Measurements from ENCODE around the gene PLXNA4.

Gene PLXNA4

DNA sequence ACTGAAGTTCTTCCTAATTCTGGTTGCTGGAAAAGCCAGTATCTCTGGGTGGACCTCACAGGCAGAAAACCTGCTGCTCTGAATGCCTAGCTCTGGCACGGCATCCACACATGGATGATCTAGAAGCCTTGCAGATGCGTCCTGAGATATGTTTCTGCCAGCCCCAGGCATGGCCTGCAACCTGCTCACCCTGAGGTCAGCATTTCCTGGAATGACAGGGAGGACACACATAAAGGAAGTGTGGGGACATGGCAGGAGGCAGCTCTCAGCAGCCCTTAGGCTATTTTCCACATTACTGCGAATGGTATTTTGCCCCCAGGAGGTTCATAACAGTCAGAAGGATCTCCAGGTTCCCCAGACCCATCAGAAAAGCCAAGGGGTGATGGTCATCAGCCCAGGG is 23.2 kb downstream of the PLXNA4 start:
- no peak overlapping the region for H3K4me3 ChIP-seq (ENCODE audit: low read depth, low read length)
- TF ChIP-seq, protein P1, sequence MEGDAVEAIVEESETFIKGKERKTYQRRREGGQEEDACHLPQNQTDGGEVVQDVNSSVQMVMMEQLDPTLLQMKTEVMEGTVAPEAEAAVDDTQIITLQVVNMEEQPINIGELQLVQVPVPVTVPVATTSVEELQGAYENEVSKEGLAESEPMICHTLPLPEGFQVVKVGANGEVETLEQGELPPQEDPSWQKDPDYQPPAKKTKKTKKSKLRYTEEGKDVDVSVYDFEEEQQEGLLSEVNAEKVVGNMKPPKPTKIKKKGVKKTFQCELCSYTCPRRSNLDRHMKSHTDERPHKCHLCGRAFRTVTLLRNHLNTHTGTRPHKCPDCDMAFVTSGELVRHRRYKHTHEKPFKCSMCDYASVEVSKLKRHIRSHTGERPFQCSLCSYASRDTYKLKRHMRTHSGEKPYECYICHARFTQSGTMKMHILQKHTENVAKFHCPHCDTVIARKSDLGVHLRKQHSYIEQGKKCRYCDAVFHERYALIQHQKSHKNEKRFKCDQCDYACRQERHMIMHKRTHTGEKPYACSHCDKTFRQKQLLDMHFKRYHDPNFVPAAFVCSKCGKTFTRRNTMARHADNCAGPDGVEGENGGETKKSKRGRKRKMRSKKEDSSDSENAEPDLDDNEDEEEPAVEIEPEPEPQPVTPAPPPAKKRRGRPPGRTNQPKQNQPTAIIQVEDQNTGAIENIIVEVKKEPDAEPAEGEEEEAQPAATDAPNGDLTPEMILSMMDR (IDR thresholded peaks at IDR 0.05; ENCODE audit: low read depth, low read length), result no peak

DNA sequence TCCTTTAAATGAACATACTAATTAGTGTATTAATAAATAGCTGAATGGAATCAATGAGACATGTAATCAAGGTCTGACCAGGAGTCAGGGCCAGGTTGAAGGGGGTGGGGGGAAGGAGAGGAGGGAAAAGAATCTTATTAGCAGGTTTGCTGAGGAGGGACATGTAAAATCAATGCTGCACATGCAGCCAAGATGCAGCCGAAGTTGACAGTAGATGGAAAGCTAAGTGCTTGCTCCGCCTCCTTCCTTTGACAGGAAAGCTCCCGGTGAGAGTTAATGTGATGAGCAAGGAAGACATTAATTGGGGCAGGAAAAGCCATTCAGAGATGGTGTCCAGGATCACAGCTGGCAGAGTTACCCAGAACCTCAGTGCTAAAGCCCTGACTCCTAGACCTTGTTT is 24.4 kb downstream of the PLXNA4 start:
- H3K4me3 ChIP-seq (ENCODE audit: low read depth, low read length), result no peak overlapping the region
- TF ChIP-seq, protein P1 (IDR thresholded peaks at IDR 0.05; ENCODE audit: low read depth, low read length), result no peak

DNA sequence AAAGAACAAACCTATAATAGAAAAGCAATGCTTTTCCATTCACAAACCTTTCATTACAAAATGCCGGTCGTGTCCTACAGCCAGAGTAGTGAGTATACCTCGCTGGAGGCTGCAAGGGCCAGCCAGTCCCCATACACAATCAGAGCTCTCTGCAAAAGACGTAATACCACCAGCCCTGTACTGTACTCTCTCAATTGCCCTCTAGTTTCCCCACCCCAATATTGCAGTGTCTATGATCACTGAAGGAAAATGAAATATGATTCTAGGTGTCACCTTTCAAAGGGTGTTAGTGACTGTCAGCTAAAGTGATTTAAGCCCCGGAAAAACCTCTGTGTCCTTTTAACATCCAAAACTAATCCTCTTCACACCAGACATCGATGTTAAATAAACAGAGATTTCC is 24.8 kb downstream of the PLXNA4 start:
- TF ChIP-seq, protein P1 (IDR thresholded peaks at IDR 0.05; ENCODE audit: low read depth, low read length), result no peak
- H3K4me3 ChIP-seq (ENCODE audit: low read depth, low read length), result no peak overlapping the region

DNA sequence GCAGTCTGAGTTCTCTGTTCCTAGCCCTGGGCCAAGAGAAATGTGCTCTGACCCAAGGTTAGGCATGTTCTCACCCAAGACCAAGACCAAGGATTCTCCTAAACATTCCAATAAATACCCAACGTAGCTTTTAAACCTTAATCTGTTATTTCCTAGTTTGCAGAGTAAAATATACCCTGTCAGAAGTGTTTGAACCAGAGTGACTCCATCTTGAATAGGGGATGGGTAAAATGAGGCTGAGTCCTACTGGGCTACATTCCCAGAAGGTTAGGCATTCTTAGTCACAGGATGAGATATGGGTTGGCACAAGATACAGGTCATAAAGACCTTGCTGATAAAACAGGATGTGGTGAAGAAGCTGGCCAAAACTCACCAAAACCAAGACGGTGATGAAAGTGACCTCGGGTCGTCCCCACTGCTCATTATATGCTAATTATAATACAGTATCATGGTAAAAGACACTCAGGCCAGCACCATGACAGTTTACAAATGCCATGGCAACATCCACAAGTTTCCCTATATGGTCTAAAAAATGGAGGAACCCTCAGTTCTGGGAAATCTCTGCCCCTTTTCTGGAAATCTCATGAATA is 27.7 kb downstream of the PLXNA4 start:
- TF ChIP-seq, protein P1 (IDR thresholded peaks at IDR 0.05; ENCODE audit: low read depth, low read length), result no peak
- no peak overlapping the region for H3K4me3 ChIP-seq (ENCODE audit: low read depth, low read length)

DNA sequence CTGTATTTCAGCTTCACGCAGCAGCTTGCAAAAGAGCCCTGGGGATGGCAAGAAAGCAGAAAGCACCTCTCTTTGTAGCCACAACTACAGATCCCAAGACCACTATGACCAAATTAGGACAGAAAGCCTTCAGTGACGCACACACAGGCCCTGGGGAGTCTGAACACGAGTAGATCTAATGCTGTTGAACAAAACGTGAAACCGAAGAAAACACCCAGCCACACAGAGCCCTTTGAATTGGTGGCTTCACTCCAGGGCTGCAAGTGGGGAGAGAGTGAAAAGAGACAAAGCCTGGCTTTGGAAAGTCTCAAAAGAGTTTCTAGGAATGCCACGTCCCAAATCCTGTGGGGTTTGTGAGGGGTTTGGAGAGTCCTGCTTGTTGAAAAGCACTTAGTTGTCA is 28.4 kb downstream of the PLXNA4 start:
- TF ChIP-seq, protein P1 (IDR thresholded peaks at IDR 0.05; ENCODE audit: low read depth, low read length), result no peak
- H3K4me3 ChIP-seq (ENCODE audit: low read depth, low read length), result no peak overlapping the region

DNA sequence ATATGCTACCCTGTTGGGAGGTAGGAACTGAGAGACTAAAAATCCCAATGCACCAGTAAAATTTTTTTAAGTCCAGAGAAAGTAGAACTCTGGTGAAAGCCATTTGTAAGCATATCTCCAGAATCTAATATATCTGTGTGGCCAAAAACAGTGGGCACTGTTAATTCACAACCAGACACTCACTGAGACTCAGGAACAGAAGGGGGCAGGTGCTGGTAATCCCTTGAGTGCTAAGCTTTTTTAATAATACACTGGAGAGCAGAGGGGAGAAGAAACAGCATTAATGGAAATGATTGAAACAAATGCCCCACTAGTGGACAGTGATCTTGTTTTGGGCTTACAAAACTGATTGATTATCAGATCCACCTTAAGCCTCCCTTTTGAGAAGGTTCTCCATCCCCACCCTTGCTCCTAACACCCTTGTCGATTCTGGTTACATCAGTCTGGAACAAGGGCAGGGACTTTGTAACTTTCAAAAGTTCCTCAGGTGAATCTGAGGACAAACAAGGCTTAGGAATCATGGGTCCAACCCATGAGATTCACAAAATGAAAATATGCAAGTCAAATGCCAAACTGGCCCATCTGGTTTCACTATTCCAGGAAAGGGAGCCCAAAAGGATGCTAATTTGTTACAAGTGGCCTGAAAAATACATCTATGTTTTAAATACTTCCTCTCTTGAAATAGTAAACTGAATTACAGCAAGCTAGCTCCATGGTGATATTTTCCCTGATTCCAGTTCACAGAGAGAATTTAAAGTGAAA is 29.7 kb downstream of the PLXNA4 start:
- no peak overlapping the region for H3K4me3 ChIP-seq (ENCODE audit: low read depth, low read length)
- TF ChIP-seq, protein P1 (IDR thresholded peaks at IDR 0.05; ENCODE audit: low read depth, low read length), result no peak

DNA sequence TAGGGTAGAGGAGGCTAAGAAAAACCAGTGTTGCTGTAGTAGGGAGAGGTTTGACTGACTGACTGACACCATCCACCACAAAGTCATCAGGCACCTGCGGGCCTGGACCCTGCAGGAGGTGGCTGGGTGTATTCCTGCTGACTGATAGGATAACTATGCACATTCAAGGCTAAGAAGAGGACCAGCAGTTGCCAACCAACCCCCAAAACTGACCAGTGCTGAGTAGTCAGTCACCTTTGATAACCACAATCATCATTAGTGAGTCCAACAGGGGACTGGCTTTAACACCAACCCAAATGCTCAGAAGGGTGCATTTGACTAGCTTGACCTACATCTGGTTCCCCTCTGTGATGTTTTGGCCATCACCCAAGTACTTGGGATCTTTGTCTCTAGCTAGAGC is 30.5 kb downstream of the PLXNA4 start:
- no peak overlapping the region for H3K4me3 ChIP-seq (ENCODE audit: low read depth, low read length)
- TF ChIP-seq, protein P1 (IDR thresholded peaks at IDR 0.05; ENCODE audit: low read depth, low read length), result no peak

All from WI38 (cell line).